ENCODE results near the gene MGRN1.

MGRN1 gene

DNA sequence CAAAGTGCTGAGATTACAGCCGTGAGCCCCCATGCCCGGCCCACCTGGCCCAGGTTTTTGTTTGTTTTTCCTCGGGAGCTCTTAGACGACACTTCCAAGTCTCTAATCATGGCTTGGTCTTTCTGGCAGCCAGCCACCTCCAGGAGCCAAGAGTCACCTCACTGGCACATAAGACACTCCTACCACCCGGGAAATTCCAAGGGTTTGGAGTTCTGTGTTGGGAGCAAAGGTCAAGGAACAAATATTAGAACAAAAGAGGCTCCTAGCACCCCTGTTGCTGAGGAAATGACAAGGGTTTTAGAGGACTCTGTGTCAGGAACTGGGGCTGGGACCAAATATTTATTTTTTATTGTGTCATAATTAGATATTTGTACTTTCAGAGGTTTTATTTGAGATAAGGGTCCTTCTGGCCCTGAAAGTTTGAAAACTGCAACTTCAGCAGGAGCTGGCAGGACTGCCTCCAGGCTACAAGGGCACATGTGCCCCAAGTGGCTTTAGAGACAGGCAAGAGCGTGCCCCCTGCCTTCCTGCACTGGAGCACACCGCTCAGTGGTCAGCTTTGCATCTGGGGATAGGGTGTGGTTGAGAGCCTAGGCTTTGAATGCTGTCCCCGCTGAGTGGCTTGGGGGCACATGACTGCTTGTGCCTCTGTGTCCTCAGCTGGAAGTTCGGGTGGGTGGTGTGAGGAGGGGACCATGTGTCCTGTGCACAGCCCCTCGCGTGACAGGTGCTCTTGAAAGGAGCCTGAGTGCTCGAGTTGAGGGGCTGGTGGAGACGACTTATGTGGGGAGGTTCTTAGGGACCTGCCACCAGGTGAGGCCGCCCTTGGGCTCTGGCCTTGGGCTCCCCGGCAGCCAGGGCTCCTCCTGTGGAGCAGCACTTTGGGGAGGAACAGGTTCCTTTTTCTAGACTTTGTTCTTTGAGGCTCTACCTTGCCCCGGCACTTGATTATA lies 29.7 kb downstream of the MGRN1 start:
- no peak for DNase-seq (ENCODE audit: low spot score)

GRCh38 chr16:4654964-4655590 lies 30.5 kb downstream of the MGRN1 start:
- DNase-seq (ENCODE audit: low spot score) = no peak

DNA sequence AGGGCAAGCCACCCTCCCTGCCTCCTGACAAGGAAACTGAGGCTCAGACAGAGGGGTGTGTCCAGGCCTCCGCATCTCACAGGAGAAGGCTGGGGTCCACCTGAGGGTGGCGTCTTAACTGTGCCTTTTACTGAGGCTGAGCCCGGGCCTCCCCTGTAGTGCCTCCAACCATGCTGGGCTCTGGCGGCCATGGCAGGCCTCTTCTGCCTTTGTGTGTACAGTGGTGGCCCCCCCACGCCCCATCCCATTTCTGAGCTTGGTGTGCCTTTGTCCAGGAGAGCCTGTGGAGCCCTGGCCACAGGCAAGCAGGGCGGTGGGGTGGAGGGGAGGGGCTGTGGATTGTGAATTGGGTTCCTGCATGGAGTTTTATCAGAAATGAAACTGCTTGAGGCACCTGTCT lies 31.2 kb downstream of the MGRN1 start:
- DNase-seq (ENCODE audit: low spot score) = no peak

- no peak for DNase-seq (ENCODE audit: low spot score)
Observed at GRCh38 chr16:4656221-4656620, 31.6 kb downstream of the MGRN1 start.

DNA sequence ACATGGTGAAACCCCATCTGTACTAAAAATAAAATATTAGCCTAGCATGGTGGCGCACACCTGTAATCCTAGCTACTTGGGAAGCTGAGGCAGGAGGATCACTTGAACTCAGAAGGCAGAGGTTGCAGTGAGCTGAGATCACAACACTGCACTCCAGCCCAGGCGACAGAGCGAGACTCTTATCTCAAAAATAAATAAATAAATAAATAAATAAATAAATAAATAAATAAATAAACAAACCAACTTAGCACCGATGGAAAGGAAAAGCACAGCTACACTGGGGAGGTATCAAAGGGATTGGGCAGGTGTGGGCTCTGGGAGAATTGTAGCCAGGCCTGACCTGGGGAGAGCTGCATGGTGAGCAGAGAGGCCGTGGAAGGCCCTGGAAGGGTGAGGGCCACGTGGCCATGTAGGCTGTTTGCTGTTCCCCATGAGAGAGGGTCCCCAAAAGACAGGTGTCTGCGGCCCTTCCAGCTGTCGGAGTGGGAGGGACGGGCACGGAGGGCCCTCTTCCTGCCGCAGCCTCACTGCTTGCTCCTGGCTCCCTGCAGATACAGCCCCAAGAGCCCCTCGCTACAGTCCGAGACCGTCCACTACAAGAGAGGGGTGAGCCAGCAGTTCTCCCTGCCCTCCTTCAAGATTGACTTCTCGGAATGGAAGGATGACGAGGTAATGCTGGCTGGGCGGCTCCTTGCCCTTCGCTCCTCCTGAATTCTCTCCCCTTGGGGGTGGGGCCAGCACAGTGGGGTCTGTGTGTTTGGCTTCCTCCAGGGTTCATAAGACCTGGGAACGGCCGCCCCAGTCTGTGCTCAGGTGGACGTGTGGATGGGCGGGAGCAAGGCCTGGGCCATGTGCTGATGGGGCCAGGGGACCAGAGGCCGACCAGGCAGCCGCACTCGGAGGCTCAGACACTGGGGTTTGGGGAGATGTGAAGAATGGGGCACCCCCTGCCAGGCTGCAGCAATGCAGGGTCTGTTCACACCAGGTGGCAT lies 32.4 kb downstream of the MGRN1 start:
- no peak for DNase-seq (ENCODE audit: low spot score)

GRCh38 chr16:4659363-4660353 lies 35.0 kb downstream of the MGRN1 start:
- DNase-seq (ENCODE audit: low spot score) = no peak

DNA sequence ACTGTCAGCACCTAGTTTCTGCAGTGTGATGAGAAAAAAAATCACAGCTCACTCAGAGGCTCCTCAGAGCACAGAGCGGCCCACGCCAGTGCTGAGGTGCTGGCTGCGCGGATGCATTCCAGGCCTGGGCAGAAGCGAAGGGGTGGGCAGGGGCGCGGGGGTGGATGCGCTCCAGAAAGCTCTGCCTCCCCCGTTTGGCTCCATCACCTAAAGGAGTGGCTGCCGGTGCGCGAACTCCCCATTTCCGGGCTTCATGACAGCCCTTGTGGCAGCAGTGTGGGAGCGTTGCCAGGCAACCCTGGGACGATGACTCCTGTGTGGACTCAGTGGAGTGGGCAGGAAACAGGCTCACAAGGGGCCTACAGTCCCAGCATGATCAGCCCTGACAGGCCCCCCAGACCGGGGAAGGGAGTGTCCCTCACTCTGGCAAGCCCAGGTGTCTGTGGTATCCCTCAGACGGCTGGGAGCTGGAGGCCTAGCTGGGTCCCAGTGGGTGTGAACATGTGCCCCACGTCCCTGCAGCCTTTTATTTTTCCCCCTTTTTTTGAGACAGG lies 35.9 kb downstream of the MGRN1 start:
- DNase-seq (ENCODE audit: low spot score) = no peak

- DNase-seq (ENCODE audit: low spot score) = no peak
Observed at GRCh38 chr16:4661661-4662060, 37.0 kb downstream of the MGRN1 start.

DNA sequence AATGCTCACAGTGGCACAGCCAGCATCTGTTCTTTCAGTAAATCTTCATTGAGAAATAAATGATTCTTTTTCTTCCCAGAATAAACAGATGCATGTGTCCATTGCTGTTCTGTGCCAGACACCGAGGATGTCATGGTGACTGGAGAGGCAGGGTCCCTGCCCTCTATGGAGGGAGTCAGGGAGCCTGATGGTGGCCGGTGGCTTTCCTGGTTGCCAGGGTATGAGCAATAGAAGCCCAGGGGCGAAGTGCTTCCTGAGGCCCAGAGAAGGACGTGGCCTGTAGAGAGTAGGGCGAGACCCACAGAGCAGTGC lies 38.8 kb downstream of the MGRN1 start:
- no peak for DNase-seq (ENCODE audit: low spot score)

- DNase-seq (ENCODE audit: low spot score) = no peak
Observed at GRCh38 chr16:4663777-4664465, 39.3 kb downstream of the MGRN1 start.

DNA sequence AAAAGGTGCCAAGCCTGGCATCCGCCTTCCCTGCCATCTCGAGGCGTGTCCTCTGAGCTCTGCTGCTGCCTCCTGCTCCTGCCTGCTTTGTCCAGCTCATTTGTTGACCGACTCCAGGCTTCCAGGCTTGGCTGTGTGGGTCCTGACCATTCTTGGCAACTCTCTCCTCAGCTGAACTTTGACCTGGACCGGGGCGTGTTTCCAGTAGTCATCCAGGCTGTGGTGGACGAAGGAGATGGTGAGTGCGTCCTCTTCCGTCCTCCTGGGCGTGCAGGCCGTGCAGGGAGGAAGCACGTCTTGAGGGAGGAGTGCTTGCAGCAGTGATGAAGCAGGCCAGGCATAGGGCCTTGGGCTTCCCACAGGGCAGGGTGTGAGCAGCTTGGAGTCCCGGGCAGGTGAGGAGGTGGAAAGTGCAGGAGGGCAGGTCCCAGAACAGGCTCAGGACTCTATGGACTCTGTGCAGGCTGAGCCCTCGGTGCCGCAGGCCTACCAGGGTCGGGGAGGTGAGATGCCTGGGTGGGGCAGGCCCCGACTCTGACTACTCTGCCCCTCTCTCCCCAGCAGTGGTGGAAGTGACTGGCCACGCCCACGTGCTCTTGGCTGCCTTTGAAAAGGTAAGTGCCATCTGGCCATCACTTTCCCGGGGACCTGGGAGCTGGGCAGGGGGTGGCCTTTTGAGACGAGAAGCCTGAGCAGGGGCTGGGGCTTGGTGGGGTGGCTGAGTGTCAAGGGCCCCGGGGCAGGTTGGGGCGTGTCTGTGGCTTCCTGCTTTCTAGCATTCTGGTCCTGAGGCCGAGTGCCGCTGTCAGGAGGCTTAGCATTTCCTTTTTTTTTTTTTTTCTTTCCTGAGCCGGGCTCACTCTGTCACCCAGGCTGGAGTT lies 40.2 kb downstream of the MGRN1 start:
- no peak for DNase-seq (ENCODE audit: low spot score)

GRCh38 chr16:4666537-4667202 lies 42.0 kb downstream of the MGRN1 start:
- DNase-seq (ENCODE audit: low spot score) = no peak

- DNase-seq (ENCODE audit: low spot score) = no peak
Observed at GRCh38 chr16:4667203-4667963, 42.8 kb downstream of the MGRN1 start.

DNA sequence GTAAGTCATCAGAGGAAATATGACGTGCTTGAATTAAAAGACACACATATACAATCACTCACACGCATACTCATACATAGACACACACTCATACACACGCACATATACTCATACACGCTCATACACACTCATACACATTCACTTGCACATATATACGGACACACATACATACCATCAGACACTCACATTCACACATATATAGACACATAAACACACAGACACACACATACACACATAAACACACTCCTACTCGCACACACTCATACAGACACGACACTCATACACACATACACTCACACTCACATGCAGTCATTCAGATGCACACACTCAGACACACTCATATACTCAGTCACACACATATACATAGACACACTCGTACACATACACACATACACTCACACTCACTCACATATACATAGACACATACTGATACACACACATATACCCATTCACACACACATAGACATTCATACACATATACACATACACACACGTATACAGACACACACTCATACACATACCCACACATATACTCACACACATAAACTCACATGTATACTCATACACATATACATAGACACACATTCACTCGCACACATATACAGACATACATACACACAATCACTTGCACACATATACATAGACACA lies 43.8 kb downstream of the MGRN1 start:
- no peak for DNase-seq (ENCODE audit: low spot score)

DNA sequence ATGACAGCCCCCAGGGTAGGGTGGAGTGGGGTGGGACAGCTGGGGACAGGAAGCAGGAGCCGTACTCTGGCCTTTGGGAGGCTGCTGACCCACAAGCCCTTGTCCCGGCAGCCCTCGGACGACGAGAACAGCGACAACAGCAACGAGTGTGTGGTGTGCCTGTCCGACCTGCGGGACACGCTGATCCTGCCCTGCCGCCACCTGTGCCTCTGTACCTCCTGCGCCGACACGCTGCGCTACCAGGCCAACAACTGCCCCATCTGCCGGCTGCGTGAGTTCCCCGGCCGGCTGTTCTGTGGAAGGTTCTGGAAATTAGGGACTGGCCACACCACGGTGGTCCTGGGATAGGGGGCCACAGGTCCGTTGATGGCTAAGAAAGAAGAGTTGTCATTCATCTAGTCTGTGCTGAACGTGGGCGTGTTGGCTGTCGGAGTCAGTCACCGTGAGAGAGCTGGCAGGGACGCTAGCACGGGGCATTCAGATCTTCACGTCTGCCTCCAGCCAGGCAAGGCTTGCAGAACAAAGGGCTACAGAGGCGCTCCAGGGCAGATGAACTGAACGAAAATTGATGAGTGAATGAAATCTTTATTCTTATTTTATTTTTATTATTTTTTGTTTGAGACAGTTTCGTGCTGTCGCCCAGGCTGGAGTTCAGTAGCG lies 48.9 kb downstream of the MGRN1 start:
- no peak for DNase-seq (ENCODE audit: low spot score)

- DNase-seq (ENCODE audit: low spot score) = no peak
Observed at GRCh38 chr16:4674926-4675530, 50.4 kb downstream of the MGRN1 start.

All from GM03348 (cell line).